IPS-15b (cell line): ENCODE results near the gene THSD4.

Experiments used
- H3K27me3 ChIP-seq: one replicate; pipeline ENCODE4 v1.6.1; 2013; ENCODE audit warnings: low read length; ENCODE audit not compliant: control insufficient read depth, insufficient read depth
- H3K36me3 ChIP-seq: one replicate; pipeline ENCODE4 v1.6.1; 2013; ENCODE audit warnings: low read length; ENCODE audit not compliant: control insufficient read depth, insufficient read depth
- H3K4me1 ChIP-seq: one replicate; pipeline ENCODE4 v1.6.1; 2013; ENCODE audit warnings: mild to moderate bottlenecking, low read length; ENCODE audit not compliant: control insufficient read depth, insufficient read depth
- H3K4me3 ChIP-seq: one replicate; pipeline ENCODE4 v1.5.1; 2013; ENCODE audit warnings: low read depth, low read length
- H3K9ac ChIP-seq: one replicate; pipeline ENCODE4 v1.6.1; 2013; ENCODE audit warnings: low read depth, mild to moderate bottlenecking, low read length
- H3K9me3 ChIP-seq: one replicate; pipeline ENCODE4 v1.6.1; 2013; ENCODE audit warnings: mild to moderate bottlenecking, low read length; ENCODE audit not compliant: control insufficient read depth, insufficient read depth

Gene THSD4

DNA sequence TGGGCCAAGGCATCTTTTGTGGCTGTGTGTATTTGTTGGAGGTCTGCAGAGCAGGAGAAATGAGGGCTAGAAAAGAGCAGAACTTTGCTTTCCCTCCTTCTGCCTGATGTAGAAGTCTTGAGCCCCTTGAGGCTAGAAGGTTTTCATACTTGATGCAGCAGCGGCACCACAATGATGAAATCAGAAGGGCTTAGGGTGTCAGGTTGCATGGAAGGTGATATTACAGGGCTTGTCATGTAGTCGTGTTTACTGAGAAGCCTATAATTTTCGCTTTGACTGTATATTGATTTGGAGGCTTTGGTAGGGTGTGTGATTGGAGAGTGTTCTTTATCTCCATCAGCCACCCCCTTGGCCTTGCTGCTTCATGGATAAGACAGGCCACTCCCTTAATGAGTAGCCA is 339.8 kb downstream of the THSD4 start:
- no peaks in the 10 kb centered on the region for H3K27me3 ChIP-seq
- no peak overlapping the region for H3K9ac ChIP-seq

DNA sequence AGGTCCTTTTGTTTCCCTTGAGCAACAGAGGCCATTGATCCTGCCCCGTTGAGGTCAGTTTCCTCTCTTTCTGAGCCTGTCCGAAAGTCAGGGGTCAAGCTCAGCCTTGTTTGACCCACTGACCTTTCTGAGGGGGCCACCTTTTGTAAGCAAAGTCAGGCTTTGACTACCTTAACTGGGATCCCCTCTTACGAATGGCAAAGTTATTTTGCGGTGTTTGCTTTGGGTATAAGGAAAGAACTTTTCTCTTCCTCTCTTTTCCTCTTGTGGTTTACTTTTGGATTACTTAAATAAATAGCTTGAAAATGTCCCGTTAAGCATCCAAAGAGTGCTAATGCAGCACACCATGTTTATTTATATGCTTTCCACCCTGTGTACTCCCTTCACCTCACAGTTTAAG is 340.6 kb downstream of the THSD4 start:
- Histone ChIP-seq H3K4me3 (no peak overlapping the region), H3K9me3 (no peaks in the 10 kb centered on the region), H3K9ac (no peak overlapping the region), H3K27me3 (no peaks in the 10 kb centered on the region), H3K4me1 (no peaks in the 10 kb centered on the region), H3K36me3 (no peaks in the 10 kb centered on the region)

More for the DNA sequence above, 339.8 kb downstream of the THSD4 start:
- no peaks in the 10 kb centered on the region for H3K9me3 ChIP-seq
- no peaks in the 10 kb centered on the region for H3K36me3 ChIP-seq
- no peaks in the 10 kb centered on the region for H3K4me1 ChIP-seq
- H3K4me3 ChIP-seq, result no peak overlapping the region

DNA sequence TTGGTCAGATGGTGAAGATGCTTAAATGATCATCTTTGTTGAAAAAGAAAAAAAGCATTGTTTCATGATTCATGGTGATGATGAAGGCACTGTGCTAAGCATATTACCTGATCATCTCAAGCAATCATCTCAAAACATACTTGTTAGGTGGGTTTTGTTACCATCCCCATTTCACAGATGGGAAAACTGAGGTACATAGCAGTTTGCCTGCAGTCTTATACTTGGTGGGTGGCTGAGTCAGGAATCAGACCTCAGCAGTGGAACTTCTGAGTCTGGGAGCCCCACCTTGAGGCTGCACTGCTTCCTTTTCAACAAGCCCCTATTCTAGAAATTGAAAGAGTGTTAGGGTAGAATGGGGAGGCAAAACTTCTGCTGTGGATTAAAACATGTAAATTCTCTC is 341.1 kb downstream of the THSD4 start:
- H3K9me3 ChIP-seq, result no peaks in the 10 kb centered on the region
- no peak overlapping the region for H3K9ac ChIP-seq
- no peaks in the 10 kb centered on the region for H3K36me3 ChIP-seq
- H3K4me3 ChIP-seq, result no peak overlapping the region
- no peaks in the 10 kb centered on the region for H3K27me3 ChIP-seq
- H3K4me1 ChIP-seq, result no peaks in the 10 kb centered on the region

DNA sequence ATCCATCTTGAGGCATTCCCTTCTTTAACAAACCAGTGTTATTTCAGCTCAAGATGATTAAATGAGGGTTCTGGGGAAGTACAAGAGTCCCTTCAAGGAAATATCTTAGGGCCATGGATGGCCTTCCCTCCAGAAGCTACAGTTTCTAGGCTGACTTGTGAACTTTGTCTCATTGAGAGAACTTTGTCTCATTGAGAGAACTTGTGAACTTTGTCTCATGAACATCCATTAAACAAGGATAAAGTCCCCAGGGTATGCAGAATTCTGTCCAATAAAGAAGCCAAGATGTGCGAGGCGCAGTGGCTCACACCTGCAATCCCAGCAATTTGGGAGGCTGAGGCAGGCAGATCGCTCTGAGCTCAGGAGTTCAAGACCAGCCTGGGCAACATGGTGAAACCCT is 341.5 kb downstream of the THSD4 start:
- Histone ChIP-seq H3K9ac (no peak overlapping the region), H3K4me1 (no peaks in the 10 kb centered on the region), H3K4me3 (no peak overlapping the region), H3K36me3 (no peaks in the 10 kb centered on the region), H3K27me3 (no peaks in the 10 kb centered on the region), H3K9me3 (no peaks in the 10 kb centered on the region)

DNA sequence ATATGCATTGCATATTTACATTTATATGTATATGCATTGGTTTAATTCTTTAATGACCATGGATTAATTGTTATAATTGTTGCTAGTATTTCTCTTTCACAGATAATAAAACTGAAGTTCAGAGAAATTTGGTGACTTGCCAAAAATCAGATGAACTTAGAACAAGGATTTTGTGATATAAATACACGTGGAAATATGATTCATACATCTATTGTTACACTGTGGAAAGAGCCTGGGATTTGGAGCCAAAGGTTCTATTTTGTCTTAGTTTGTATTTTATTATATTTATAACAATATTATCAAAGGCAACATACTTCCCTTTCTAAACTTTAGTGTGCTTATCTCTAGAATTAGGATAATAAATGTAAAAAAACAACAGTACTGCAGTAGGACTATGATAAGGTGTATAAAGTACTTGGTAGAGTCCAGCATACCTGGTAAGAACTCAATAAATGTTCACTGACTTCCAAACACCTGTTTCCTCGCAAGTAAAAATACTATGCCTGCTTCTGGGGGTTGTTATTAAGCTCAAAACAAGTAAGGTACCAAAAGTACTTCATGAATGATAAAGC is 342.9 kb downstream of the THSD4 start:
- Histone ChIP-seq H3K4me1 (no peaks in the 10 kb centered on the region), H3K9ac (no peak overlapping the region), H3K9me3 (no peaks in the 10 kb centered on the region)

DNA sequence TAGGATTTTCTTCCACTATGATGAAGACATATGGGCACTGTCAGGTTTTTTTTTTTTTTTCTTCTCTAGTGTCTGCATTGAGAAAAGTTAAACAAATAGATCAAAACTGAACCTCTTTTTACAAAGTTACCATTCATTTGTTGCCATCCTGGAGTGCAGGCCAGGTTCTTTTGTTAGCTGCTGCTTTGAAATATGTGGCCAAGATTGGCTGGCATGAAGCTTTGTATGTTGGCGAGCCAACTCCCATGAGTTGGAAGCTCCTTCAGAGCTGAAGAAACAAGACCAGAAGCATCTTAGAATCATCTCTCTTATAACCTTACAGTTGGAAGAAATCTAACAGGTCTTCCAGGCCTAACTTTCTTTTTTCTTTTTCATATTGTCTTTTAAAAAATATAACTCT is 346.5 kb downstream of the THSD4 start:
- H3K9me3 ChIP-seq, result no peaks in the 10 kb centered on the region
- H3K9ac ChIP-seq, result no peak overlapping the region
- peaks cover 4% of the 10 kb centered on the region for H3K4me1 ChIP-seq
- H3K36me3 ChIP-seq, result no peaks in the 10 kb centered on the region
- no peak overlapping the region for H3K4me3 ChIP-seq
- no peaks in the 10 kb centered on the region for H3K27me3 ChIP-seq

More for the DNA sequence above, 342.9 kb downstream of the THSD4 start:
- no peaks in the 10 kb centered on the region for H3K27me3 ChIP-seq
- no peak overlapping the region for H3K4me3 ChIP-seq
- no peaks in the 10 kb centered on the region for H3K36me3 ChIP-seq

DNA sequence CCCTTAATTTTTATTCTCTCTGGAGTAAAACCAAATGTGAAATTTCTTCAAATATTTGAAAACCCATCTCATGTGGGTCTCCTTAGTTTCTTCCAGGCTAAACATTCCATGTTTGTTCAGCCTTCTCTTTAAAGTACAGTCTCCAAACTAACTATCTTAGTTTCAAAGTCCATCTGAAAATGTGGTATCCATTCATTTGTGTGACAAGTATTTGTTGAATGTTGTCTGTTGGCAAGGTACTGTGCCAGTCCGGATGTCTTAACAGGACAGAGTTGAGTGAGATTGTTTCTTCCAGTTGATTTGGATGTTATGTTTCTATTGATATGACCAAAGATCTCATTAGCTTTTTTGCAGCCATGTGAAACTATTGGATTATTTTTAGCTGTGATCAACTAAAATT is 347.4 kb downstream of the THSD4 start:
- Histone ChIP-seq H3K36me3 (no peaks in the 10 kb centered on the region), H3K9ac (no peak overlapping the region), H3K27me3 (no peaks in the 10 kb centered on the region), H3K4me1 (peaks cover 4% of the 10 kb centered on the region), H3K9me3 (no peaks in the 10 kb centered on the region), H3K4me3 (no peak overlapping the region)

DNA sequence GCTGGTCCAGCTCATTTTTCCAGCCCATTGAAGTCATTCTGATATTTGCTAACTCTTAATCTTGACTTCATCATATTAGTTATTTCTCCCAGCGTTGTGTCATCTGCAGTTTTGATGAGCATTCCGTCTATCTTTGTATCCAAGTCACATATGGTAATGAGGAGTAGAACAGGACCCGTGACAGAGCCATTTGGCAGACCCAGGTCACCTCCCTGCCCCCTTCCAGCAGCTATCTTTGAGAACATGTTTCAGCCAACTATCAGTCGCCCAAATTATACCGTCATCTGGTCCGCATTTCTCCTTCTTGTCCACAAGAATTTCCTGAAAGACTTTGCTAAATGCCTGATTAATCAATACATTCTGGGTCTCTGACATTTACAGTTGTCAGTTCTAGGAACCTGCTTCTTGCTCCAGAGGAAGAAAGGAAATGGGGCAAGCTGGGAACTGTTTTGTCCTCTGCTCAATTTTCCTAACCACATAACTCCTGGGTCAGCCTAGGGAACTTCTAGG is 347.9 kb downstream of the THSD4 start:
- peaks cover 4% of the 10 kb centered on the region for H3K4me1 ChIP-seq
- no peak overlapping the region for H3K9ac ChIP-seq
- H3K27me3 ChIP-seq, result no peaks in the 10 kb centered on the region
- no peaks in the 10 kb centered on the region for H3K36me3 ChIP-seq
- no peak overlapping the region for H3K4me3 ChIP-seq
- H3K9me3 ChIP-seq, result no peaks in the 10 kb centered on the region

DNA sequence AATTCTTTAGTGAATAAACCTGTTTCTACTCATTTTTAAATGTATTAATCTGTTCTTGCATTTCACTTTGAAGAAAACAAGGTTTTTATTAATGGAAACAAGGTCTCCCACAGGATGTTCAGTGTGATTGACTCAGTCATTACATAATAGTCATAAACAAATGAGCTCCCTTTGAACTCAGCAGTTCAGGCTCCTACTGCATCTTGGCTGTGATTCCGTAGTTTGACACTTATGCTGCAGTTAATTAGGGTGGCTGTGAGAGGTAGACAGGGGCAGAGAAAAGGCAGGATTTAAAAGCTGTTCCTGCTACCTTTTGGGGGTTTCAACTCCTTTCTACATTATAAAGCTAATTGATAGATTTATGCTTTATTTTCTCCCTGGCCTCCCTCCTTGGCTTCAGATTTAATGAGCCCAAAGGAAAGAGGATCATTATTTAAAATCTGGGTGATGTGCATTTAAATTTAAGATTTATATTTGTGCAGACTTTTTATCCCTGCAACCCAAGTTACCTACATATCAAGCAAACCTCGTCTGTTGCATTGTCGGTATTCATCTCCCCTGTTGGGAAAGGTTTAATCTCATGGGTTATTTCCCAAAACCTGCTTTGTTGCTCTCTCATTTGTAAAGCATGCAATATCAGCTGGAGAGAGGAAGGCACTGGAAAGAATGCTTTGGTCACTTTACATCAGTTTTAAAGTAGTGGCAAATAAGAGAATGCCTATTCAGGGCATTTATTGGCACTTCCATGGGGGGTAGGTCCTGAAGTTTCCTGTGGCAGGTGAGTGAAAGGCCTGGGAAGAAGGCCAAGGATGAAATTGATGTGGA is 350.1 kb downstream of the THSD4 start:
- no peaks in the 10 kb centered on the region for H3K27me3 ChIP-seq
- no peak overlapping the region for H3K4me3 ChIP-seq
- no peaks in the 10 kb centered on the region for H3K36me3 ChIP-seq
- H3K9ac ChIP-seq, result no peak overlapping the region
- H3K4me1 ChIP-seq, result peaks cover 4% of the 10 kb centered on the region
- H3K9me3 ChIP-seq, result no peaks in the 10 kb centered on the region

DNA sequence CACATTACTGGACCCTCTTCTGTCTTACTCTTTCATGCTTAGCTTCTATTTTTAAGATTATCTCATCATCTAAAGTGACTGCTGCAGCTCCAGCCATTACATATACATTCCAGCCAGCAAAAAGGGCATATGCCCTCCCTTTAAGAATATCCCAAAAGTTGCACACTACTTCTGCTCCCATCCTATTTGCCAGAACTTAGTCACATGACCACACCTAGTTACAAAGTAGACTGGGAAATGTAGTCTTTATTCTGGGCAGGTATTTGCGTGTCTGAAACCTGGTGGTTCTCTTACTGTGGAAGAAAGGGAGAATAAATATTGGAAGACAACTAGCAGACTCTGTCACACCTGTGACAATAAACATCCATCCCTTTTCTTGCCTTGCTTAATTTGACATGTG is 353.4 kb downstream of the THSD4 start:
- Histone ChIP-seq H3K4me3 (no peak overlapping the region), H3K36me3 (no peaks in the 10 kb centered on the region), H3K9ac (no peak overlapping the region), H3K4me1 (peaks cover 4% of the 10 kb centered on the region), H3K9me3 (no peaks in the 10 kb centered on the region), H3K27me3 (no peaks in the 10 kb centered on the region)

DNA sequence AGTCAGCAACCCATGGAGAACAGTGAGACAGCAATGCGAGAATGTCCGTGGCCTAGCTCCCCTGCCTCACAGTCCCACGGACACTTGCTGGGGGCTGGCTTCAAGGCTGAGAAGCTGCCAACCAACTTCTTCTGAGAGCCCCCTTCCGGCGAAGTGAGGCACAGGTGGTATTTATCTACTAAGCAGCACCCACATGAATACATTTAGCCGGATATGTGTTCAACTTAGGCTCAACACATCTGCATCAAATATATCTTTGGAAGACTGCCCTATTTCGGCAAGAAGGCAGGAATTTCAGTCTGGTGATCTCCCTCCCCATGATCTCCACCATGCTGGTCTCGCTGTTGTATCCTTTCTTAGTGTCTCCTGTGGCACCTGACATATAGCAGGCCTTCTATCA is 354.1 kb downstream of the THSD4 start:
- Histone ChIP-seq H3K9me3 (no peaks in the 10 kb centered on the region), H3K27me3 (no peaks in the 10 kb centered on the region), H3K4me1 (peaks cover 4% of the 10 kb centered on the region), H3K36me3 (no peaks in the 10 kb centered on the region), H3K9ac (no peak overlapping the region), H3K4me3 (no peak overlapping the region)

DNA sequence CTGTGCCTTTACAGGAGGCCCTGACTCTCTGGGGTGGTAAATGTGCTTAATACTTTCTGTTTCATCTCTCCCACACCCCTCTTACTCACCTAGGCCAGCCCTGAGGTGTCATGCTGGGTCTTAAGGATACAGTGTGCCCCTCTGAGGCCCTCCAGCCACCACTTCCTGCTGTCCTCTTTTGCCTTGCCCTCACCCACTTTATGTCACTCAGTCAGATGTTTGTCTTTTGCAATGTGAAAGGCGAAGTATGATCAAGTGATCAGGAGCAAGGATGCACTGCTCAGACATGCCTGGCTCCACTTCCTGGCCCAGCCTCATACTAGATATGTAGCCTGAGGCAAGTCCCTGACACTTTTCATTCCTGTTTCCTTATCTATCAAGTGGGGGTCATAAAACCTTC is 356.1 kb downstream of the THSD4 start:
- no peak overlapping the region for H3K9ac ChIP-seq
- no peaks in the 10 kb centered on the region for H3K36me3 ChIP-seq
- H3K4me1 ChIP-seq, result no peaks in the 10 kb centered on the region
- H3K27me3 ChIP-seq, result no peaks in the 10 kb centered on the region
- no peak overlapping the region for H3K4me3 ChIP-seq
- H3K9me3 ChIP-seq, result no peaks in the 10 kb centered on the region
